ENCODE data around the gene RBMY1E.
"Not testable (repeated sequence)": the region's sequence is repeated elsewhere in the genome, so short reads cannot be mapped to it uniquely, and the experiment has no call there.

Gene RBMY1E

DNA sequence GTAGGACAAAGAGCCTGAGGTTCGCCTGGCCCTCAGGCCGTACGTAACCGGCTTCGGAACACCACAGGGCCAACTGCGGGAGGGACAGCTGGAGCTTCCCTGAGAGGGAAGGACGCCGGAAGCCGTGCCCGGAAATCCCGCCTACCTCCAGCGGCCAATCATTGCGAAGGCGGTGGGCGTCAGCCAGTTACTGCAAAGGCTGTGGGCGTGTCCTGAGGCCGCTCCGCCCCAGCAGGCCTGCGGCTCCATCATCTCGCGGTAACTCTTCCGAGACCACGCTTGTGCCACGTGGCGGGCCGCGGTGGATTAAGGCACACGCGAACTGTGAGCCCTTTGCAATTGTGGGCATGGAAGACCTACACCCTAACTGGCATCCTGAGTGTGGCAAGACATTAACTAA is at the start of gene RBMY1E:
Gene RBMY1E, minus strand, starts transcription at position 101 of the 400 bp plus-strand sequence. CDS start 1,978 bp downstream, outside the sequence.
- not testable (repeated sequence) for DNase-seq

GRCh38 chrY:21894426-21894825 is 23.4 kb downstream of the RBMY1E start, which contains the start of gene RBMY1D:
Gene RBMY1D, minus strand, starts transcription at chrY:21894526. Its CDS starts 2,013 bp downstream, at chrY:21892513.
- not testable (repeated sequence) for DNase-seq

DNA sequence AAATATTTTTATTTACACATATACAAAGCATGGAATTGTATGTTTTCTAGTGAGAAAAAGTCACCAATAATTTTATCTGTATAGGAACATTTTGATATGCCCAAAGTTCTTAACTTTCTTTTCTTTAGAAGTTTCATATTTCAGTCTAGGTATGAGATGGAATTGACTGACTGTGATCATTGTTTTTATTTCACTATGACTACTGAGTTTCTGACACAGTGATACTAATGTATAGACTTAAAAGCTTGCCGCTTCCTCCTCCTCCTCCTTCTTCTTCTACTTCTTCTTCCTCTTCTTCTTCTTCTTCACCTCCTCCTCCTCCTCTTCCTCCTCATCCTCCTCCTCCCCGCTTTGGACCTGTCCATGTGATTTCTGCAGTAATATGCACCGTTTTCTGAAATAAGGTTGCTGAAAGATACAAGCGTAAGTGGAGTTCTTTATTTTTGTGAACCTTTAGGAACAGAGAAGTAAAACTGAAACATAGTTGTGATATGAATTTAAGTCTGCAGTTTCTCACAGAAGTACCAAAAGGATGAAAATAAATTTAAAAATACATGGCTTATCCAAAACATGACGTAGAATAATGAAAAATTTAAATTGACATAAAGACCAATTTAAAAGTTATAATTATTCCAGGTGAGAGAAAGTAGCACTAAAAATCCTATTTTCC is 48.3 kb downstream of the RBMY1E start:
- DNase-seq = not testable (repeated sequence)

All from inflammatory macrophage treated with lipopolysaccharide for 1 hour (primary cell).